CD14-positive monocyte (primary cell): Measurements from ENCODE around the gene GALNT6. TPM values are rescaled to one million over a fixed set of nuclear protein-coding genes. Genes with fewer than 3 reads are reported as not detected.

Source experiments
- DNase-seq, 3 donors: peaks; one replicate each; pipeline ENCODE4 v3.0.0-alpha.2; 2011 to 2022
- H2AFZ ChIP-seq: 2 replicates; pipeline ENCODE4 v1.6.0; 2012; ENCODE audit warnings: mild to moderate bottlenecking, low read depth, low read length, inconsistent platforms; ENCODE audit not compliant: insufficient read depth, poor library complexity, severe bottlenecking
- H3K27ac ChIP-seq, 2 donors: 1 replicate in 1 of 2; 2 replicates in 1 of 2; pipeline ENCODE4 v1.5.1; 2012 to 2013; ENCODE audit warnings: low read length in 2 of 2, control low read depth in 1 of 2, inconsistent platforms in 1 of 2, low read depth in 1 of 2, mild to moderate bottlenecking in 1 of 2
- H3K27me3 ChIP-seq, 2 donors: one replicate each; pipeline versions ENCODE4 v1.6.0 to v1.6.1; 2011 to 2013; ENCODE audit warnings: low read length in 2 of 2; ENCODE audit not compliant: control insufficient read depth in 2 of 2, insufficient read depth in 2 of 2
- H3K36me3 ChIP-seq, 2 donors: replicated peaks in 1 of 2; 1 replicate in 1 of 2; 2 replicates in 1 of 2; pipeline versions ENCODE4 v1.5.1 to v1.6.1; 2012 to 2013; ENCODE audit warnings: low read length in 2 of 2, control low read depth in 1 of 2, inconsistent platforms in 1 of 2, mild to moderate bottlenecking in 1 of 2; ENCODE audit not compliant: insufficient read depth in 2 of 2, control insufficient read depth in 1 of 2
- H3K4me1 ChIP-seq, 2 donors: 1 replicate in 1 of 2; 2 replicates in 1 of 2; pipeline versions ENCODE4 v1.5.1 to v1.6.1; 2012 to 2013; ENCODE audit warnings: low read length in 2 of 2, control low read depth in 1 of 2, inconsistent platforms in 1 of 2, mild to moderate bottlenecking in 1 of 2, moderate library complexity in 1 of 2; ENCODE audit not compliant: insufficient read depth in 2 of 2, control insufficient read depth in 1 of 2
- H3K4me2 ChIP-seq: replicated peaks from 2 replicates; pipeline ENCODE3; 2012; ENCODE audit warnings: low read length, moderate library complexity, mild to moderate bottlenecking; ENCODE audit not compliant: poor library complexity, severe bottlenecking; ENCODE audit errors: extremely low read depth
- H3K4me3 ChIP-seq, 3 experiments: fragments of 200-600 bp in 1 of 3; sonication (generic) in 1 of 3; replicated peaks in 1 of 3; 1 replicate in 2 of 3; 2 replicates in 1 of 3; pipeline ENCODE4 v1.5.1; 2011 to 2013; ENCODE audit warnings: low read length in 3 of 3, mild to moderate bottlenecking in 3 of 3, control low read depth in 2 of 3, low read depth in 2 of 3, inconsistent platforms in 1 of 3, moderate library complexity in 1 of 3
- H3K79me2 ChIP-seq: 2 replicates; pipeline ENCODE4 v1.6.0; 2012; ENCODE audit warnings: mild to moderate bottlenecking, control low read depth, inconsistent platforms, low read length, moderate library complexity; ENCODE audit not compliant: insufficient read depth
- H3K9ac ChIP-seq: 2 replicates; pipeline ENCODE4 v1.6.0; 2017; ENCODE audit warnings: low read length, mild to moderate bottlenecking; ENCODE audit not compliant: insufficient read depth, poor library complexity, severe bottlenecking
- H3K9me3 ChIP-seq, 2 donors: replicated peaks in 1 of 2; 1 replicate in 1 of 2; 2 replicates in 1 of 2; pipeline versions ENCODE4 v1.5.1 to v1.6.1; 2012 to 2013; ENCODE audit warnings: low read length in 2 of 2, control low read depth in 1 of 2; ENCODE audit not compliant: control insufficient read depth in 1 of 2, insufficient read depth in 1 of 2
- H4K20me1 ChIP-seq: 2 replicates; pipeline ENCODE4 v1.6.0; 2012; ENCODE audit warnings: mild to moderate bottlenecking, low read length, control low read depth, moderate library complexity; ENCODE audit not compliant: insufficient read depth
- H3K27ac Mint-ChIP-seq, 7 donors: one replicate each; pipeline ENCODE4 v1.8.0; 2020; ENCODE audit warnings: mild to moderate bottlenecking in 7 of 7, mixed read lengths in 7 of 7, moderate library complexity in 6 of 7, inconsistent platforms in 2 of 7
- H3K27me3 Mint-ChIP-seq, 3 donors: one replicate each; pipeline ENCODE4 v1.8.0; 2021 to 2022; ENCODE audit warnings: low read depth in 3 of 3, mild to moderate bottlenecking in 3 of 3, mixed read lengths in 3 of 3, moderate library complexity in 3 of 3, inconsistent platforms in 1 of 3
- H3K36me3 Mint-ChIP-seq, 2 donors: one replicate each; pipeline ENCODE4 v1.8.0; 2020; ENCODE audit warnings: mixed read lengths in 2 of 2, inconsistent platforms in 1 of 2, mild to moderate bottlenecking in 1 of 2
- H3K4me1 Mint-ChIP-seq: one replicate; pipeline ENCODE4 v1.8.0; 2020; ENCODE audit warnings: mild to moderate bottlenecking, mixed read lengths
- H3K4me3 Mint-ChIP-seq, 2 donors: one replicate each; pipeline ENCODE4 v1.8.0; 2020; ENCODE audit warnings: mild to moderate bottlenecking in 2 of 2, mixed read lengths in 2 of 2, moderate library complexity in 1 of 2
- H3K9me3 Mint-ChIP-seq, 7 donors: one replicate each; pipeline ENCODE4 v1.8.0; 2020 to 2022; ENCODE audit warnings: mixed read lengths in 7 of 7, mild to moderate bottlenecking in 6 of 7, moderate library complexity in 6 of 7, inconsistent platforms in 2 of 7
- CTCF ChIP-seq: fragments of 200-600 bp; IDR thresholded peaks from one replicate; pipeline ENCODE4 v1.8.0; 2022; ENCODE audit warnings: antibody characterized with exemption, mild to moderate bottlenecking
- WGBS: methylation state at CpG from one replicate; pipeline ENCODE4 v1.1.5; 2013; ENCODE audit warnings: missing lambda C conversion rate; ENCODE audit not compliant: insufficient coverage; 5-methylcytosine and 5-hydroxymethylcytosine counted together
- intact Hi-C, 2 donors: fragments of 100-400 bp; cut with micrococcal nuclease; formaldehyde crosslinking; loops; one replicate each; pipeline versions ENCODE4 v1.15.0 to v1.15.1; 2023
- polyA plus RNA-seq, 3 donors: library from polyadenylated mRNA; depleted of rRNA in 1 of 3; unstranded in 2 of 3; stranded (reverse) in 1 of 3; fragments of 300-500 nt in 2 of 3; fragments of >200 nt in 1 of 3; fragmentation: Illumina TruSeq in 2 of 3; gene quantifications; 1 replicate in 2 of 3; 2 replicates in 1 of 3; pipeline ENCODE4 v1.2.3, GENCODE V29; 2012 to 2021

Gene GALNT6
- polyA plus RNA-seq, 3 donors: 3.2 to 12.9 (median 10.4) TPM

- no peaks in the 10 kb centered on the region for H3K9me3 ChIP-seq
- Mint-ChIP-seq H3K4me3 (no peak overlapping the region), H3K36me3 (peaks cover 83 to 86% of the 10 kb centered on the region in 2 donors), H3K9me3 (no peaks in the 10 kb centered on the region), H3K27me3 (no peaks in the 10 kb centered on the region), H3K4me1 (no peaks in the 10 kb centered on the region), H3K27ac (peak overlapping the region in 1 of 7 donors; percentile 31)
- WGBS: 89% methylated on average over 1 of the region's 2 CpGs
- no peaks in the 10 kb centered on the region for H3K79me2 ChIP-seq
- no peaks in the 10 kb centered on the region for H4K20me1 ChIP-seq
- no peak overlapping the region for H2AFZ ChIP-seq
- peaks cover 26 to 82% of the 10 kb centered on the region in 2 donors for H3K36me3 ChIP-seq
- H3K9ac ChIP-seq: no peak overlapping the region
- no peak for DNase-seq
- no peaks in the 10 kb centered on the region for H3K4me1 ChIP-seq
- H3K27me3 ChIP-seq: no peaks in the 10 kb centered on the region
- H3K4me3 ChIP-seq: no peak overlapping the region
- TF ChIP-seq CTCF: no peak
- intact Hi-C loops: no loop called here
- no peak overlapping the region for H3K4me2 ChIP-seq
- H3K27ac ChIP-seq: no peak overlapping the region
Measured at GRCh38 chr12:51362747-51363342, 28.4 kb downstream of the GALNT6 start.

GRCh38 chr12:51362307-51362706 lies 28.9 kb downstream of the GALNT6 start:
- DNase-seq: no peak
- no peaks in the 10 kb centered on the region for H3K27me3 Mint-ChIP-seq
- H4K20me1 ChIP-seq: no peaks in the 10 kb centered on the region
- H3K4me1 Mint-ChIP-seq: peaks cover 2% of the 10 kb centered on the region
- no peak overlapping the region for H3K4me3 Mint-ChIP-seq
- no peaks in the 10 kb centered on the region for H3K9me3 Mint-ChIP-seq
- no peak overlapping the region for H3K9ac ChIP-seq
- no peak overlapping the region for H3K27ac Mint-ChIP-seq
- no peak overlapping the region for H2AFZ ChIP-seq
- TF ChIP-seq CTCF: no peak
- intact Hi-C loops: no loop called here
- WGBS: 96% methylated on average over 3 of the region's 6 CpGs
- H3K36me3 Mint-ChIP-seq: peaks cover 82 to 84% of the 10 kb centered on the region in 2 donors
- H3K36me3 ChIP-seq: peaks cover 31 to 84% of the 10 kb centered on the region in 2 donors
- H3K27me3 ChIP-seq: no peaks in the 10 kb centered on the region
- H3K79me2 ChIP-seq: no peaks in the 10 kb centered on the region
- no peaks in the 10 kb centered on the region for H3K9me3 ChIP-seq
- H3K4me3 ChIP-seq: no peak overlapping the region
- H3K27ac ChIP-seq: no peak overlapping the region
- no peak overlapping the region for H3K4me2 ChIP-seq
- no peaks in the 10 kb centered on the region for H3K4me1 ChIP-seq
